ENCODE measurements around the gene TRPC3.

DNA sequence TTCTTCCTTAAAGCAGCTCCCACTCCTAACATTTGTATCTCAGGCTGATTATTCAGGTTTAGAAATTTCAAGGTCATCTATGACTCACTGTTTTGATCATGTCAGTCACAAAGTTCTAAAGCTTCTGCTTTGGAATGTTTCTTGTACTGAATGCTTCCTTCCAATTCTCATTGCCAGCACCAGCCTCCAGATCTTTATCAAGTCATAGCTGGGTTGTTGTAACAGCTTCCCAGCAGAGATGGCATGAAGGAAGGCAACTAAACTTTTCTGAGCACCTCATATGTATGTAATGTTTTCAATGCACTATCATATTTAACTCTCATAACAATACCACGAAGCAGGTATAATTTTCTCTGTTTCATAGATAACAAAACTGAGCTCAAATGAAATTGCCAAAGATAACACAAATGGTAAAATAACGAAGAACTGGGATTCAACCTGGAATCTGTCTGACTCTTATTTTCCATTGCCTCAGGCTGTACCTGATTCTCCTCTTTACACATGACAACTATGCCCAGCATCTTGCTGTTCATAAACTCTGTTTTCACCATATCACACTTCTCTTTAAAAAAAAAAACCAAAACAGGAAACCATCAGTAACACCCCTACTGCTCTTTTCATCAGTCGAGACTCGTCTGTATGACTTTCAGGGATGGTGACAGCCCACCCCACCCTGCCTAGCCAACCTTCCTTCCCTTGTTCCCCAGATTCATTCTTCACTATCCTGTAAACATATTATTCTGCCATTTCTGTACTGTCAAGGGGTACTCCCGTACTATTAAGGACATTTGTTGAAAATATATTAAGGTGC lies 13.4 kb downstream of the TRPC3 start:
- TF ChIP-seq CTCF (IDR thresholded peaks at IDR 0.05) (no peak), POLR2A (IDR thresholded peaks at IDR 0.05) (no peak)

All from uterus (tissue), 2 donors.